ENCODE results near the gene MAB21L3. TPM values are rescaled to one million over a fixed set of nuclear protein-coding genes. Genes with fewer than 3 reads are reported as not detected.

The MAB21L3 gene
- total RNA-seq, 1 experiment from 2014 or later, result 2.7 TPM

- no peak for DNase-seq (ENCODE audit: low read depth)
Measured at GRCh38 chr1:116111524-116112021, 374 bp downstream of the MAB21L3 start.

GRCh38 chr1:116112388-116113140, 1.4 kb downstream of the MAB21L3 start:
- DNase-seq (ENCODE audit: low read depth), result no peak

GRCh38 chr1:116113615-116114014, 2.4 kb downstream of the MAB21L3 start:
- no peak for DNase-seq (ENCODE audit: low read depth)

GRCh38 chr1:116115476-116116439, 4.6 kb downstream of the MAB21L3 start:
- DNase-seq (ENCODE audit: low read depth), result peak; percentile 91

GRCh38 chr1:116118471-116118870, 7.3 kb downstream of the MAB21L3 start:
- no peak for DNase-seq (ENCODE audit: low read depth)

- no peak for DNase-seq (ENCODE audit: low read depth)
Measured at GRCh38 chr1:116119876-116120275, 8.7 kb downstream of the MAB21L3 start.

- peak; percentile 92 for DNase-seq (ENCODE audit: low read depth)
Measured at GRCh38 chr1:116122955-116123757, 12.0 kb downstream of the MAB21L3 start.

GRCh38 chr1:116123837-116124533, 12.8 kb downstream of the MAB21L3 start:
- DNase-seq (ENCODE audit: low read depth), result no peak

- no peak for DNase-seq (ENCODE audit: low read depth)
Measured at GRCh38 chr1:116125758-116126157, 14.6 kb downstream of the MAB21L3 start.

- DNase-seq (ENCODE audit: low read depth), result no peak
Measured at GRCh38 chr1:116126281-116126680, 15.1 kb downstream of the MAB21L3 start.

- DNase-seq (ENCODE audit: low read depth), result no peak
Measured at GRCh38 chr1:116127123-116127847, 16.1 kb downstream of the MAB21L3 start.

- DNase-seq (ENCODE audit: low read depth), result no peak
Measured at GRCh38 chr1:116127848-116128540, 16.8 kb downstream of the MAB21L3 start.

- peak; percentile 55 for DNase-seq (ENCODE audit: low read depth)
Measured at GRCh38 chr1:116128664-116129063, 17.5 kb downstream of the MAB21L3 start.

- no peak for DNase-seq (ENCODE audit: low read depth)
Measured at GRCh38 chr1:116129537-116129936, 18.3 kb downstream of the MAB21L3 start.

- DNase-seq (ENCODE audit: low read depth), result no peak
Measured at GRCh38 chr1:116130356-116130755, 19.2 kb downstream of the MAB21L3 start.

GRCh38 chr1:116131170-116131569, 20.0 kb downstream of the MAB21L3 start:
- DNase-seq (ENCODE audit: low read depth), result no peak

GRCh38 chr1:116131866-116132605, 20.8 kb downstream of the MAB21L3 start:
- no peak for DNase-seq (ENCODE audit: low read depth)

- no peak for DNase-seq (ENCODE audit: low read depth)
Measured at GRCh38 chr1:116133696-116134475, 22.7 kb downstream of the MAB21L3 start.

Measured in Daoy (cell line).